GM12878 (cell line): ENCODE data around the gene TRIOBP. TPM values are rescaled to one million over a fixed set of nuclear protein-coding genes. Genes with fewer than 3 reads are reported as not detected.

ENCODE experiments used
- ATAC-seq: fragments of 200-7000 bp; cut with Tn5 transposase; 3 replicates; pipeline ENCODE4 v1.9.1; 2020; ENCODE audit warnings: mild to moderate bottlenecking, moderate library complexity
- BruUV-seq: library from RNA; stranded (reverse); fragments of 400-500 nt; replicated peaks from 2 replicates; lab custom pipeline; 2021; lab: Mats Ljungman, UMichigan
- CTCF ChIA-PET: fragments of 300-600 bp; sonication (Branson Sonifier 250); formaldehyde crosslinking; extraction: SDS; loops from one replicate; lab custom pipeline; 2021; ENCODE audit warnings: inconsistent platforms; lab: Yijun Ruan, JAX
- POLR2A ChIA-PET: fragments of 350-600 bp; formaldehyde crosslinking; extraction: SDS; loops from one replicate; lab custom pipeline; 2021; ENCODE audit warnings: inconsistent platforms; lab: Charles Lee
- RAD21 ChIA-PET: fragments of 300-600 bp; sonication (Branson Sonifier 250); formaldehyde crosslinking; loops from one replicate; lab custom pipeline; 2023; ENCODE audit warnings: antibody characterized with exemption; ENCODE audit not compliant: unreplicated experiment; lab: Charles Lee
- SMC1A ChIA-PET: fragments of 300-600 bp; sonication (Branson Sonifier 250); formaldehyde crosslinking; loops from one replicate; lab custom pipeline; 2023; ENCODE audit not compliant: unreplicated experiment, uncharacterized antibody; lab: Charles Lee
- DNase-seq: peaks from one replicate; pipeline ENCODE4 v3.0.0-alpha.2; 2011; ENCODE audit warnings: low read depth, low spot score
- FAIRE-seq: peaks from 3 replicates; lab custom pipeline; 2011; peaks lifted over from hg19 to GRCh38; lab: Jason Lieb, UNC
- H2AFZ ChIP-seq: 2 replicates; pipeline ENCODE4 v1.6.0; 2011; ENCODE audit warnings: low read depth, low read length, control low read depth; ENCODE audit not compliant: control insufficient read depth
- H3K27ac ChIP-seq: 2 replicates; pipeline ENCODE4 v1.5.1; 2011; ENCODE audit warnings: control low read depth; ENCODE audit not compliant: control insufficient read depth, insufficient read depth
- H3K27me3 ChIP-seq, 2 experiments: replicated peaks in 1 of 2; 2 replicates each; pipeline versions ENCODE4 v1.6.0 to v1.6.1; 2011; ENCODE audit warnings: low read length in 1 of 2; ENCODE audit not compliant: control insufficient read depth in 2 of 2, insufficient read depth in 2 of 2
- H3K36me3 ChIP-seq, 2 experiments: 2 replicates each; pipeline ENCODE4 v1.5.1; 2011; ENCODE audit warnings: low read length in 1 of 2; ENCODE audit not compliant: control insufficient read depth in 2 of 2, insufficient read depth in 2 of 2
- H3K4me1 ChIP-seq: 2 replicates; pipeline ENCODE4 v1.6.1; 2011; ENCODE audit warnings: mild to moderate bottlenecking, low read length, moderate library complexity, mixed read lengths; ENCODE audit not compliant: control insufficient read depth, insufficient read depth
- H3K4me2 ChIP-seq: 2 replicates; pipeline ENCODE4 v1.6.0; 2011; ENCODE audit warnings: control low read depth; ENCODE audit not compliant: control insufficient read depth, insufficient read depth
- H3K4me3 ChIP-seq: fragments of 200-600 bp; sonication (generic); 2 replicates; pipeline ENCODE4 v1.5.1; 2016
- H3K79me2 ChIP-seq: 2 replicates; pipeline ENCODE4 v1.6.0; 2011; ENCODE audit warnings: low read length; ENCODE audit not compliant: control insufficient read depth, insufficient read depth
- H3K9ac ChIP-seq: 2 replicates; pipeline ENCODE4 v1.8.0; 2011; ENCODE audit warnings: low read length, control low read depth, mixed read lengths; ENCODE audit not compliant: control insufficient read depth, insufficient read depth
- H3K9me3 ChIP-seq: replicated peaks from 3 replicates; pipeline ENCODE4 v1.5.1; 2011; ENCODE audit warnings: mild to moderate bottlenecking, low read length; ENCODE audit not compliant: control insufficient read depth, insufficient read depth
- H4K20me1 ChIP-seq: 2 replicates; pipeline ENCODE4 v1.6.0; 2011; ENCODE audit not compliant: control insufficient read depth, insufficient read depth
- CEBPB ChIP-seq, 2 experiments: fragments of 150-350 bp in 1 of 2; IDR thresholded peaks; 2 replicates each; pipeline ENCODE4 v1.6.1; 2012 to 2014; ENCODE audit warnings: low read depth in 2 of 2, low read length in 2 of 2, borderline replicate concordance in 1 of 2, inconsistent platforms in 1 of 2
- CHD1 ChIP-seq: IDR thresholded peaks from 2 replicates; pipeline ENCODE4 v1.6.1; 2012; ENCODE audit warnings: low read depth, low read length, improper control_type of control experiment
- CTCF ChIP-seq, 3 experiments: IDR thresholded peaks in 2 of 3; conservative IDR thresholded peaks in 1 of 3; 2 replicates each; pipeline ENCODE4 v1.5.1; 2011; ENCODE audit warnings: low read depth in 3 of 3, low read length in 3 of 3, mild to moderate bottlenecking in 3 of 3, control low read depth in 2 of 3, moderate library complexity in 2 of 3, inconsistent platforms in 1 of 3, mixed read lengths in 1 of 3; ENCODE audit not compliant: control insufficient read depth in 2 of 3, insufficient read depth in 1 of 3; ENCODE audit errors: extremely low read depth in 1 of 3
- ETV6 ChIP-seq, 2 experiments: fragments of 450-650 bp in 1 of 2; IDR thresholded peaks in 1 of 2; conservative IDR thresholded peaks in 1 of 2; 2 replicates each; pipeline ENCODE4 v1.6.1; 2014; ENCODE audit warnings: antibody characterized with exemption in 1 of 2, borderline replicate concordance in 1 of 2, low read depth in 1 of 2, mild to moderate bottlenecking in 1 of 2, moderate library complexity in 1 of 2
- IRF4 ChIP-seq: IDR thresholded peaks from 2 replicates; pipeline ENCODE4 v1.6.1; 2011; ENCODE audit warnings: low read depth, low read length
- MLLT1 ChIP-seq: fragments of 450-650 bp; IDR thresholded peaks from 2 replicates; pipeline ENCODE4 v1.6.1; 2016; ENCODE audit warnings: mild to moderate bottlenecking
- NR2F1 ChIP-seq: fragments of 450-650 bp; conservative IDR thresholded peaks from 2 replicates; pipeline ENCODE4 v1.6.1; 2017; ENCODE audit warnings: mild to moderate bottlenecking
- PBX3 ChIP-seq: IDR thresholded peaks from 2 replicates; pipeline ENCODE4 v1.6.1; 2011; ENCODE audit warnings: mild to moderate bottlenecking, low read depth, low read length, moderate library complexity; ENCODE audit not compliant: insufficient replicate concordance
- RAD21 ChIP-seq: IDR thresholded peaks from 2 replicates; pipeline ENCODE4 v1.6.1; 2011; ENCODE audit warnings: mild to moderate bottlenecking, low read depth, low read length, moderate library complexity; ENCODE audit not compliant: insufficient read depth
- RBBP5 ChIP-seq: fragments of 200-600 bp; sonication (generic); conservative IDR thresholded peaks from 2 replicates; pipeline ENCODE4 v1.6.1; 2016
- SMARCA5 ChIP-seq: fragments of 450-650 bp; IDR thresholded peaks from 2 replicates; pipeline ENCODE4 v1.6.1; 2017; ENCODE audit warnings: mild to moderate bottlenecking
- YBX1 ChIP-seq: fragments of 450-650 bp; IDR thresholded peaks from 2 replicates; pipeline ENCODE4 v1.6.1; 2016; ENCODE audit warnings: antibody characterized with exemption
- ZNF207 ChIP-seq: fragments of 450-650 bp; IDR thresholded peaks from 2 replicates; pipeline ENCODE4 v1.6.1; 2014; ENCODE audit warnings: antibody characterized with exemption, mild to moderate bottlenecking, borderline replicate concordance
- ZNF274 ChIP-seq: IDR thresholded peaks from one replicate; pipeline ENCODE4 v1.8.0; 2011; ENCODE audit not compliant: insufficient read length, insufficient read depth
- ZNF687 ChIP-seq: fragments of 450-650 bp; IDR thresholded peaks from 2 replicates; pipeline ENCODE4 v1.6.1; 2017; ENCODE audit warnings: mild to moderate bottlenecking, moderate library complexity
- WGBS: methylation state at CpG from one replicate; pipeline ENCODE4 v1.1.6; 2016; ENCODE audit warnings: low lambda C conversion rate; ENCODE audit not compliant: insufficient replicate concordance, insufficient coverage; ENCODE audit errors: missing lambda C conversion rate; 5-methylcytosine and 5-hydroxymethylcytosine counted together
- in situ Hi-C: fragments of 300-500 bp; cut with MboI; formaldehyde crosslinking; loops from 9 replicates; pipeline ENCODE4 v1.14.3; 2018; ENCODE audit warnings: mixed read lengths
- intact Hi-C: fragments of 100-400 bp; cut with micrococcal nuclease; formaldehyde crosslinking; loops from one replicate; pipeline ENCODE4 v1.14.2; 2022; ENCODE audit not compliant: unreplicated experiment
- polyA plus RNA-seq, 11 experiments: library from polyadenylated mRNA; depleted of rRNA in 4 of 11; unstranded in 6 of 11; stranded (reverse) in 5 of 11; fragments of >200 nt; fragmentation: Nextera tagmentation in 4 of 11; fragmentation: Illumina TruSeq in 1 of 11; extraction: Ambion mirVana in 4 of 11; extraction: Trizol in 1 of 11; gene quantifications; 1 replicate in 1 of 11; 2 replicates in 10 of 11; pipeline versions ENCODE4 v1.2.1 to v1.2.3, GENCODE V29; 2011 to 2016; ENCODE audit warnings: inconsistent platforms in 2 of 11, missing spikeins in 2 of 11, low read depth in 1 of 11
- total RNA-seq, 4 experiments: library from RNA; depleted of rRNA in 3 of 4; stranded (reverse); fragments of >200 nt in 3 of 4; fragmentation: Illumina TruSeq in 1 of 4; extraction: Trizol in 1 of 4; gene quantifications; 2 replicates each; pipeline versions ENCODE4 v1.2.1 to v1.2.3, GENCODE V29; 2013 to 2021

Gene TRIOBP
- total and polyA plus RNA-seq, 10 of the 15 experiments (the other 5 are each of a cell fraction or from before 2014, with no cell fraction given): 0.21 to 23.6 (median 11.9) TPM

- Histone ChIP-seq H3K9ac (no peak overlapping the region), H3K9me3 (no peaks in the 10 kb centered on the region; the same call in 2 of the 3 replicates), H4K20me1 (no peaks in the 10 kb centered on the region; the same call in 1 of the 2 replicates), H3K4me3 (no peak overlapping the region), H2AFZ (no peak overlapping the region), H3K36me3 (no peaks in the 10 kb centered on the region; a peak in 1 of 4 replicates), H3K4me1 (peaks cover 17% of the 10 kb centered on the region), H3K79me2 (no peaks in the 10 kb centered on the region), H3K27ac (no peak overlapping the region), H3K27me3 (no peaks in the 10 kb centered on the region), H3K4me2 (no peak overlapping the region)
- ATAC-seq: no peak
- intact Hi-C loops (no loop called here), in situ Hi-C loops (no loop called here)
- no TSS peak for BruUV-seq
- POLR2A ChIA-PET: no interaction called here
- SMC1A ChIA-PET: no interaction called here
- RAD21 ChIA-PET: interaction anchor here (0.9 kb wide), 1 partner anchor 29 kb away, joined by 3 read pairs; the partner anchor contains the start of gene GCAT
- 92% methylated on average over 10 of the region's 10 CpGs for WGBS
- FAIRE-seq: no peak
- CTCF ChIA-PET: no interaction called here
- no peak for DNase-seq
- TF ChIP-seq NR2F1: no peak
- TF ChIP-seq ETV6 (conservative IDR thresholded peaks at IDR 0.05 in 1 of 2, IDR thresholded peaks at IDR 0.05 in 1 of 2; ENCODE audit: borderline replicate concordance in 1 of 2, low read depth in 1 of 2): no peak
- no peak for TF ChIP-seq ZNF207
- no peak for TF ChIP-seq ZNF274
- TF ChIP-seq IRF4: no peak
- TF ChIP-seq RBBP5: no peak
- no peak for TF ChIP-seq CHD1
- no peak for TF ChIP-seq YBX1
- TF ChIP-seq CEBPB (IDR thresholded peaks at IDR 0.05; ENCODE audit: borderline replicate concordance in 1 of 2, low read depth in 2 of 2, low read length in 2 of 2): no peak
- TF ChIP-seq RAD21: no peak
- no peak for TF ChIP-seq CTCF (IDR thresholded peaks at IDR 0.05 in 2 of 3, conservative IDR thresholded peaks at IDR 0.05 in 1 of 3; ENCODE audit: control insufficient read depth in 2 of 3, extremely low read depth in 1 of 3, insufficient read depth in 1 of 3, low read depth in 3 of 3, low read length in 3 of 3)
- TF ChIP-seq ZNF687: no peak
- no peak for TF ChIP-seq PBX3
- no peak for TF ChIP-seq MLLT1
- no peak for TF ChIP-seq SMARCA5
Measured at GRCh38 chr22:37778370-37779009, 81.6 kb downstream of the TRIOBP start.
